GM12892 (cell line): Measurements from ENCODE around the gene LMAN1.

ENCODE experiments used
- POLR2A ChIP-seq: IDR thresholded peaks from 2 replicates; pipeline ENCODE4 v1.6.1; 2011; ENCODE audit warnings: low read depth, low read length, control low read depth
- POLR2AphosphoS5 ChIP-seq: IDR thresholded peaks from 2 replicates; pipeline ENCODE4 v1.6.1; 2011; ENCODE audit warnings: low read depth, low read length, control low read depth

GRCh38 chr18:59311631-59312030 is 47.4 kb downstream of the LMAN1 start:
- TF ChIP-seq POLR2A (no peak), POLR2AphosphoS5 (no peak)
